SK-N-SH treated with all-trans-retinoic acid at 6 μM for 48 hours (cell line): ENCODE data around the gene ANKRD12.

Experiments used
- ARNTL ChIP-seq: fragments of 450-650 bp; formaldehyde crosslinking; IDR thresholded peaks from 2 replicates; pipeline ENCODE4 v1.5.0; 2020; ENCODE audit warnings: low read depth, mild to moderate bottlenecking, moderate library complexity, borderline replicate concordance
- ESRRG ChIP-seq: fragments of 250-450 bp; sonication (Bioruptor Pico); IDR thresholded peaks from 2 replicates; pipeline ENCODE4 v1.6.1; 2021; ENCODE audit warnings: mild to moderate bottlenecking
- ISL1 ChIP-seq: fragments of 250-450 bp; sonication (Bioruptor Pico); IDR thresholded peaks from 2 replicates; pipeline ENCODE4 v2.1.2; 2022; ENCODE audit warnings: mild to moderate bottlenecking, moderate library complexity
- ZFP30 ChIP-seq: fragments of 450-650 bp; formaldehyde crosslinking; IDR thresholded peaks from 2 replicates; pipeline ENCODE4 v1.5.0; 2022; ENCODE audit warnings: mild to moderate bottlenecking, moderate library complexity
- ZNF565 ChIP-seq: fragments of 450-650 bp; formaldehyde crosslinking; conservative IDR thresholded peaks from 2 replicates; pipeline ENCODE4 v1.5.0; 2020; ENCODE audit warnings: low read depth, mild to moderate bottlenecking, moderate library complexity
- TF ChIP-seq, protein P1 (sequence below): fragments of 250-450 bp; sonication (Bioruptor Pico); IDR thresholded peaks from 2 replicates; pipeline ENCODE4 v1.5.0; 2020; ENCODE audit warnings: mild to moderate bottlenecking, moderate library complexity

DNA sequence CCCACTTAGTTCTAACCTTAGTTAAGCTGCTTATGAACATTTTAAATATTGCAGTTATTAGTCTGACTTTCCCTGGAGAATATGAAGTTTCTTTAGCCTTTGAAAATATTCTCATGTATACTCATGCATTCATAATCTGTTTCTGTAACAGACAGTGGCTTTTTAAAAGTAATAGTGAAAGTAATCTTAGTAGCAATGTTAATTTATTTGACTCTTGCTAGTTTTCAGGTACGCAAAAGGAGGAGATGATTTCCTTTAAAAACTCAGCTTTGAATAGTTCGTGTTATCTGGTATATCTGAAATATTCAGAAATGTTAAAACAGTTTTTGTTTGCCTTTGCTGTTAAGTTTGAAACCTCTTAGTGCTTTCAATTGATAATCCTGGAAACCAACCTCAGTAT lies 3.8 kb downstream of the ANKRD12 start:
- TF ChIP-seq ISL1 (CRISPR knock-in tag) (no peak), ARNTL (CRISPR knock-in tag) (no peak), ESRRG (no peak), ZNF565 (CRISPR knock-in tag) (no peak), ZFP30 (CRISPR knock-in tag) (no peak)
- TF ChIP-seq, protein P1, sequence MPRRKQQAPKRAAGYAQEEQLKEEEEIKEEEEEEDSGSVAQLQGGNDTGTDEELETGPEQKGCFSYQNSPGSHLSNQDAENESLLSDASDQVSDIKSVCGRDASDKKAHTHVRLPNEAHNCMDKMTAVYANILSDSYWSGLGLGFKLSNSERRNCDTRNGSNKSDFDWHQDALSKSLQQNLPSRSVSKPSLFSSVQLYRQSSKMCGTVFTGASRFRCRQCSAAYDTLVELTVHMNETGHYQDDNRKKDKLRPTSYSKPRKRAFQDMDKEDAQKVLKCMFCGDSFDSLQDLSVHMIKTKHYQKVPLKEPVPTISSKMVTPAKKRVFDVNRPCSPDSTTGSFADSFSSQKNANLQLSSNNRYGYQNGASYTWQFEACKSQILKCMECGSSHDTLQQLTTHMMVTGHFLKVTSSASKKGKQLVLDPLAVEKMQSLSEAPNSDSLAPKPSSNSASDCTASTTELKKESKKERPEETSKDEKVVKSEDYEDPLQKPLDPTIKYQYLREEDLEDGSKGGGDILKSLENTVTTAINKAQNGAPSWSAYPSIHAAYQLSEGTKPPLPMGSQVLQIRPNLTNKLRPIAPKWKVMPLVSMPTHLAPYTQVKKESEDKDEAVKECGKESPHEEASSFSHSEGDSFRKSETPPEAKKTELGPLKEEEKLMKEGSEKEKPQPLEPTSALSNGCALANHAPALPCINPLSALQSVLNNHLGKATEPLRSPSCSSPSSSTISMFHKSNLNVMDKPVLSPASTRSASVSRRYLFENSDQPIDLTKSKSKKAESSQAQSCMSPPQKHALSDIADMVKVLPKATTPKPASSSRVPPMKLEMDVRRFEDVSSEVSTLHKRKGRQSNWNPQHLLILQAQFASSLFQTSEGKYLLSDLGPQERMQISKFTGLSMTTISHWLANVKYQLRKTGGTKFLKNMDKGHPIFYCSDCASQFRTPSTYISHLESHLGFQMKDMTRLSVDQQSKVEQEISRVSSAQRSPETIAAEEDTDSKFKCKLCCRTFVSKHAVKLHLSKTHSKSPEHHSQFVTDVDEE (CRISPR knock-in tag), result no peak
